Endothelial cell of umbilical vein (primary cell): ENCODE results near the gene PLEKHH2. TPM values are rescaled to one million over a fixed set of nuclear protein-coding genes. Genes with fewer than 3 reads are reported as not detected.

ENCODE experiments used
- BruUV-seq: library from RNA; stranded (reverse); fragments of 400-500 nt; replicated peaks from 2 replicates; lab custom pipeline; 2021; lab: Mats Ljungman, UMichigan
- CTCF ChIA-PET: fragments of 300-600, 350-600 bp; sonication (Branson Sonifier 250); formaldehyde crosslinking; loops from one replicate; lab custom pipeline; 2021; ENCODE audit warnings: antibody characterized with exemption, inconsistent platforms; lab: Charles Lee
- POLR2A ChIA-PET: fragments of 300-600, 350-600 bp; sonication (Branson Sonifier 250); formaldehyde crosslinking; loops from one replicate; lab custom pipeline; 2021; ENCODE audit warnings: antibody characterized with exemption, inconsistent platforms; lab: Charles Lee
- DNase-seq: peaks from one replicate; pipeline ENCODE4 v3.0.0-alpha.2; 2011; ENCODE audit warnings: low read depth, low spot score
- FAIRE-seq: peaks from 2 replicates; lab custom pipeline; 2011; peaks lifted over from hg19 to GRCh38; lab: Jason Lieb, UNC
- H2AFZ ChIP-seq: 2 replicates; pipeline ENCODE4 v1.6.0; 2012; ENCODE audit warnings: low read depth, low read length, control low read depth, inconsistent platforms
- H3K27ac ChIP-seq: 2 replicates; pipeline ENCODE4 v1.5.1; 2011; ENCODE audit warnings: low read depth, mild to moderate bottlenecking, control low read depth, low read length, moderate library complexity; ENCODE audit not compliant: insufficient read depth
- H3K27me3 ChIP-seq, 2 experiments: 2 replicates each; pipeline versions ENCODE4 v1.6.0 to v1.6.1; 2011; ENCODE audit warnings: low read length in 2 of 2, mixed read lengths in 1 of 2; ENCODE audit not compliant: control insufficient read depth in 2 of 2, insufficient read depth in 2 of 2
- H3K36me3 ChIP-seq, 2 experiments: 2 replicates in 1 of 2; 3 replicates in 1 of 2; pipeline ENCODE4 v1.5.1; 2011; ENCODE audit warnings: low read length in 2 of 2, mild to moderate bottlenecking in 1 of 2, moderate library complexity in 1 of 2; ENCODE audit not compliant: control insufficient read depth in 2 of 2, insufficient read depth in 2 of 2; ENCODE audit errors: extremely low read depth in 1 of 2
- H3K4me1 ChIP-seq: 3 replicates; pipeline ENCODE4 v1.5.1; 2011; ENCODE audit warnings: mild to moderate bottlenecking, low read length; ENCODE audit not compliant: control insufficient read depth, insufficient read depth; ENCODE audit errors: extremely low read depth
- H3K4me2 ChIP-seq: 2 replicates; pipeline ENCODE4 v1.6.1; 2011; ENCODE audit warnings: low read length, control low read depth, mixed read lengths; ENCODE audit not compliant: insufficient read depth
- H3K4me3 ChIP-seq, 3 experiments: fragments of 200-600 bp in 1 of 3; sonication (generic), shearing (Covaris generic) in 1 of 3; replicated peaks in 1 of 3; 2 replicates each; pipeline ENCODE4 v1.5.1; 2011 to 2016; ENCODE audit warnings: control low read depth in 3 of 3, low read length in 3 of 3, mild to moderate bottlenecking in 2 of 3, inconsistent platforms in 1 of 3, low read depth in 1 of 3, moderate library complexity in 1 of 3; ENCODE audit not compliant: insufficient read depth in 1 of 3
- H3K79me2 ChIP-seq: 2 replicates; pipeline ENCODE4 v1.6.0; 2012; ENCODE audit warnings: low read length, inconsistent platforms; ENCODE audit not compliant: control insufficient read depth, insufficient read depth
- H3K9ac ChIP-seq: replicated peaks from 2 replicates; pipeline ENCODE3; 2011; ENCODE audit warnings: low read length, control low read depth; ENCODE audit not compliant: insufficient read depth; ENCODE audit errors: extremely low read depth
- H3K9me1 ChIP-seq: replicated peaks from 3 replicates; pipeline ENCODE4 v1.6.0; 2011; ENCODE audit warnings: mild to moderate bottlenecking, low read length; ENCODE audit not compliant: control insufficient read depth, insufficient read depth; ENCODE audit errors: extremely low read depth
- H3K9me3 ChIP-seq: replicated peaks from 2 replicates; pipeline ENCODE4 v1.5.1; 2012; ENCODE audit warnings: low read length, inconsistent platforms; ENCODE audit not compliant: control insufficient read depth, insufficient read depth
- H4K20me1 ChIP-seq: replicated peaks from 2 replicates; pipeline ENCODE3; 2011; ENCODE audit warnings: mild to moderate bottlenecking, low read length; ENCODE audit not compliant: control insufficient read depth, insufficient read depth; ENCODE audit errors: extremely low read depth
- CTCF ChIP-seq, 2 donors: IDR thresholded peaks; 1 replicate in 1 of 2; 2 replicates in 1 of 2; pipeline ENCODE4 v1.5.1; 2011; ENCODE audit warnings: low read length in 2 of 2, mild to moderate bottlenecking in 2 of 2, moderate library complexity in 2 of 2, control low read depth in 1 of 2, inconsistent platforms in 1 of 2, low read depth in 1 of 2; ENCODE audit not compliant: insufficient read depth in 1 of 2; ENCODE audit errors: extremely low read depth in 1 of 2
- EZH2 ChIP-seq: IDR thresholded peaks from 2 replicates; pipeline ENCODE4 v1.6.1; 2012; ENCODE audit warnings: borderline replicate concordance, low read depth, mild to moderate bottlenecking, moderate library complexity, low read length, inconsistent platforms; ENCODE audit not compliant: severe bottlenecking
- FOS ChIP-seq: IDR thresholded peaks from 2 replicates; pipeline ENCODE4 v1.6.1; 2011; ENCODE audit warnings: mild to moderate bottlenecking, low read length, moderate library complexity, borderline replicate concordance; ENCODE audit not compliant: insufficient read depth
- GATA2 ChIP-seq: IDR thresholded peaks from 2 replicates; pipeline ENCODE4 v1.7.0; 2011; ENCODE audit warnings: low read depth, mild to moderate bottlenecking, moderate library complexity, mixed read lengths, low read length; ENCODE audit not compliant: insufficient read length, insufficient read depth
- JUN ChIP-seq: IDR thresholded peaks from 2 replicates; pipeline ENCODE4 v1.6.1; 2011; ENCODE audit warnings: borderline replicate concordance, low read depth; ENCODE audit not compliant: insufficient read length, insufficient read depth
- MAX ChIP-seq: IDR thresholded peaks from 2 replicates; pipeline ENCODE4 v1.6.1; 2011; ENCODE audit not compliant: insufficient read depth, insufficient read length
- MYC ChIP-seq: IDR thresholded peaks from one replicate; pipeline ENCODE4 v1.6.1; 2011; ENCODE audit warnings: mild to moderate bottlenecking, low read depth, low read length
- POLR2A ChIP-seq: IDR thresholded peaks from 2 replicates; pipeline ENCODE4 v1.6.1; 2012; ENCODE audit warnings: low read depth, mild to moderate bottlenecking, control low read depth, low read length
- POLR2AphosphoS5 ChIP-seq: IDR thresholded peaks from 2 replicates; pipeline ENCODE4 v1.6.1; 2012; ENCODE audit warnings: low read depth, mild to moderate bottlenecking, control low read depth, low read length, moderate library complexity; ENCODE audit not compliant: insufficient read depth
- dilution Hi-C: fragments of 300-500 bp; cut with MboI; formaldehyde crosslinking; loops from one replicate; pipeline ENCODE4 v1.15.0; 2019; ENCODE audit warnings: low sequenced_read_pairs; ENCODE audit not compliant: extremely low pct_ligation_motif_present
- intact Hi-C: fragments of 100-400 bp; cut with micrococcal nuclease; formaldehyde crosslinking; loops from one replicate; pipeline ENCODE4 v1.10.0; 2022
- polyA plus RNA-seq, 4 experiments: library from polyadenylated mRNA; depleted of rRNA in 3 of 4; stranded (reverse) in 3 of 4; unstranded in 1 of 4; fragments of >200 nt; gene quantifications; 2 replicates each; pipeline versions ENCODE4 v1.2.1 to v1.2.3, GENCODE V29; 2011 to 2012; ENCODE audit warnings: missing spikeins in 1 of 4
- total RNA-seq: library from RNA; stranded (reverse); gene quantifications from 2 replicates; pipeline ENCODE4 v1.2.3, GENCODE V29; 2021

PLEKHH2 gene
- total and polyA plus RNA-seq, 2 donors (not counting 3 experiments of a cell fraction or from before 2014, with no cell fraction given), result 0.41 to 0.58 TPM

- H3K4me2 ChIP-seq, result no peak overlapping the region
- H3K27ac ChIP-seq, result no peak overlapping the region
- no peaks in the 10 kb centered on the region for H3K27me3 ChIP-seq
- TF ChIP-seq MYC, result no peak
- TF ChIP-seq GATA2, result no peak
- TF ChIP-seq POLR2AphosphoS5, result no peak
- no peak for TF ChIP-seq CTCF (IDR thresholded peaks at IDR 0.05; ENCODE audit: extremely low read depth in 1 of 2, insufficient read depth in 1 of 2, low read depth in 1 of 2, low read length in 2 of 2)
- H3K9ac ChIP-seq, result no peak overlapping the region
- H3K9me3 ChIP-seq, result no peaks in the 10 kb centered on the region
- no peak overlapping the region for H2AFZ ChIP-seq
- H4K20me1 ChIP-seq, result no peaks in the 10 kb centered on the region
- no peaks in the 10 kb centered on the region for H3K9me1 ChIP-seq
- ChIA-PET CTCF (no interaction called here), POLR2A (no interaction called here)
- FAIRE-seq, result no peak
- no peak overlapping the region for H3K4me3 ChIP-seq
- H3K4me1 ChIP-seq, result peaks cover 4% of the 10 kb centered on the region
- H3K79me2 ChIP-seq, result no peaks in the 10 kb centered on the region
- H3K36me3 ChIP-seq, result no peaks in the 10 kb centered on the region
- dilution Hi-C loops (no loop called here), intact Hi-C loops (no loop called here)
- DNase-seq, result no peak
- no TSS peak for BruUV-seq
Observed at GRCh38 chr2:43642363-43642762, 5.3 kb downstream of the PLEKHH2 start.

GRCh38 chr2:43643680-43644079 lies 6.6 kb downstream of the PLEKHH2 start:
- no peaks in the 10 kb centered on the region for H3K79me2 ChIP-seq

More at GRCh38 chr2:43643680-43644079, 6.6 kb downstream of the PLEKHH2 start:
- Histone ChIP-seq H4K20me1 (no peaks in the 10 kb centered on the region), H2AFZ (no peak overlapping the region), H3K27ac (no peak overlapping the region), H3K4me1 (no peaks in the 10 kb centered on the region), H3K36me3 (no peaks in the 10 kb centered on the region), H3K9me1 (no peaks in the 10 kb centered on the region), H3K9ac (no peak overlapping the region), H3K4me2 (no peak overlapping the region), H3K27me3 (no peaks in the 10 kb centered on the region), H3K9me3 (no peaks in the 10 kb centered on the region), H3K4me3 (no peak overlapping the region)
- FAIRE-seq, result no peak
- CTCF ChIA-PET, result no interaction called here
- dilution Hi-C loops, result no loop called here
- TF ChIP-seq MAX (no peak), MYC (no peak), POLR2A (no peak), POLR2AphosphoS5 (no peak), FOS (no peak), CTCF (IDR thresholded peaks at IDR 0.05; ENCODE audit: extremely low read depth in 1 of 2, insufficient read depth in 1 of 2, low read depth in 1 of 2, low read length in 2 of 2) (no peak), GATA2 (no peak), JUN (no peak), EZH2 (no peak)
- BruUV-seq, result no TSS peak
- intact Hi-C loops, result no loop called here
- no peak for DNase-seq
- POLR2A ChIA-PET, result interaction anchor here (0.9 kb wide), 1 partner anchor 48 kb away, joined by 3 read pairs; the partner anchor contains the start of gene THADA
